HepG2 (cell line): ENCODE data around the gene FNDC8. TPM values are rescaled to one million over a fixed set of nuclear protein-coding genes. Genes with fewer than 3 reads are reported as not detected.
A peak's percentile ranks its signal among the peaks of the same experiment; 100 is the strongest.

Source experiments
- ATAC-seq: fragments of 200-7000 bp; cut with Tn5 transposase; 3 replicates; pipeline ENCODE4 v1.9.1; 2020; ENCODE audit warnings: mild to moderate bottlenecking, moderate library complexity
- BruUV-seq: library from RNA; stranded (reverse); fragments of 400-500 nt; replicated peaks from 2 replicates; lab custom pipeline; 2021; lab: Mats Ljungman, UMichigan
- CTCF ChIA-PET: fragments of 300-600 bp; formaldehyde crosslinking; extraction: SDS; loops from one replicate; lab custom pipeline; 2021; ENCODE audit warnings: low total read pairs, inconsistent platforms, low intra/inter-chr PET ratio; lab: Yijun Ruan, JAX
- POLR2A ChIA-PET: fragments of 350-600 bp; sonication (Branson Sonifier 250); formaldehyde crosslinking; loops from one replicate; lab custom pipeline; 2020; ENCODE audit warnings: antibody characterized with exemption, inconsistent platforms; lab: Yijun Ruan, JAX
- DNase-seq: peaks from one replicate; pipeline ENCODE4 v3.0.0-alpha.2; 2015; ENCODE audit warnings: low spot score
- FAIRE-seq: peaks from 3 replicates; lab custom pipeline; 2011; peaks lifted over from hg19 to GRCh38; lab: Jason Lieb, UNC
- H2AFZ ChIP-seq: one replicate; pipeline ENCODE4 v1.6.1; 2011; ENCODE audit warnings: low read length, inconsistent platforms
- H3K27ac ChIP-seq: fragments of 300-600 bp; 3 replicates; pipeline ENCODE4 v1.8.0; 2011; ENCODE audit warnings: mixed run types, mild to moderate bottlenecking, mixed read lengths, low read length, inconsistent platforms; ENCODE audit not compliant: insufficient read depth; ENCODE audit errors: extremely low read length
- H3K27me3 ChIP-seq, 2 experiments: fragments of 200-600 bp in 1 of 2; 2 replicates in 1 of 2; 3 replicates in 1 of 2; pipeline versions ENCODE4 v1.6.0 to v1.8.0; 2011; ENCODE audit warnings: low read length in 2 of 2, mild to moderate bottlenecking in 2 of 2, moderate library complexity in 2 of 2, inconsistent platforms in 1 of 2; ENCODE audit not compliant: insufficient read depth in 2 of 2, control insufficient read depth in 1 of 2
- H3K36me3 ChIP-seq, 2 experiments: fragments of 200-600 bp in 1 of 2; replicated peaks in 1 of 2; 2 replicates in 1 of 2; 3 replicates in 1 of 2; pipeline versions ENCODE4 v1.5.1 to v1.8.0; 2011; ENCODE audit warnings: low read length in 2 of 2, inconsistent platforms in 1 of 2; ENCODE audit not compliant: insufficient read depth in 2 of 2, control insufficient read depth in 1 of 2
- H3K4me1 ChIP-seq: 2 replicates; pipeline ENCODE4 v1.5.1; 2012; ENCODE audit warnings: low read length, inconsistent platforms; ENCODE audit not compliant: insufficient read depth
- H3K4me2 ChIP-seq: 2 replicates; pipeline ENCODE4 v1.6.0; 2011; ENCODE audit warnings: low read depth, low read length, inconsistent platforms
- H3K4me3 ChIP-seq, 3 experiments: fragments of 200-600 bp in 1 of 3; sonication (generic), shearing (Covaris generic) in 1 of 3; replicated peaks in 1 of 3; 2 replicates each; pipeline ENCODE4 v1.5.1; 2011 to 2016; ENCODE audit warnings: low read length in 3 of 3, inconsistent platforms in 2 of 3, low read depth in 2 of 3, mild to moderate bottlenecking in 2 of 3, control low read depth in 1 of 3, mixed read lengths in 1 of 3; ENCODE audit not compliant: insufficient read depth in 1 of 3
- H3K79me2 ChIP-seq: one replicate; pipeline ENCODE4 v1.6.1; 2011; ENCODE audit warnings: low read length, inconsistent platforms; ENCODE audit not compliant: insufficient read depth
- H3K9ac ChIP-seq: 2 replicates; pipeline ENCODE4 v1.6.0; 2011; ENCODE audit warnings: mild to moderate bottlenecking, low read depth, low read length, inconsistent platforms; ENCODE audit not compliant: insufficient read depth
- H3K9me3 ChIP-seq: 2 replicates; pipeline ENCODE4 v1.5.1; 2012; ENCODE audit warnings: mild to moderate bottlenecking, low read length
- H4K20me1 ChIP-seq: 2 replicates; pipeline ENCODE4 v1.6.0; 2011; ENCODE audit warnings: inconsistent platforms, mild to moderate bottlenecking, low read length, moderate library complexity; ENCODE audit not compliant: insufficient read depth
- HDAC6 ChIP-seq: fragments of 200-600 bp; sonication (generic); IDR thresholded peaks from 2 replicates; pipeline ENCODE4 v1.7.0; 2017; ENCODE audit warnings: mild to moderate bottlenecking, antibody characterized with exemption, low read length, low read depth
- HES4 ChIP-seq: sonication (generic); formaldehyde crosslinking; IDR thresholded peaks from 2 replicates; pipeline ENCODE4 v1.9.0; 2021; ENCODE audit warnings: mild to moderate bottlenecking, missing genetic modification reagents, borderline replicate concordance
- IRX3 ChIP-seq: sonication (generic); formaldehyde crosslinking; IDR thresholded peaks from 2 replicates; pipeline ENCODE4 v1.8.1; 2023; ENCODE audit warnings: mild to moderate bottlenecking, low read depth, missing genetic modification reagents, borderline replicate concordance
- MYNN ChIP-seq: sonication (generic); formaldehyde crosslinking; IDR thresholded peaks from 2 replicates; pipeline ENCODE4 v1.4.0; 2020; ENCODE audit warnings: mild to moderate bottlenecking, low read depth, missing genetic modification reagents
- PCBP2 ChIP-seq: fragments of 200-400 bp; formaldehyde crosslinking; optimal IDR thresholded peaks from 2 replicates; pipeline ENCODE3; 2018; ENCODE audit warnings: low read length, low read depth; ENCODE audit not compliant: poor library complexity, severe bottlenecking
- PHF20 ChIP-seq: sonication (generic); formaldehyde crosslinking; IDR thresholded peaks from 2 replicates; pipeline ENCODE4 v1.5.0; 2020; ENCODE audit warnings: mild to moderate bottlenecking, missing genetic modification reagents
- SMAD1 ChIP-seq: sonication (generic); formaldehyde crosslinking; IDR thresholded peaks from 2 replicates; pipeline ENCODE4 v1.4.0; 2020; ENCODE audit warnings: missing genetic modification reagents, low read depth, mild to moderate bottlenecking, borderline replicate concordance
- SRSF1 ChIP-seq: fragments of 200-400 bp; formaldehyde crosslinking; optimal IDR thresholded peaks from 2 replicates; pipeline ENCODE3; 2017; ENCODE audit warnings: mild to moderate bottlenecking, low read depth, low read length, moderate library complexity
- ZNF501 ChIP-seq: sonication (generic); formaldehyde crosslinking; IDR thresholded peaks from 2 replicates; pipeline ENCODE4 v1.5.1; 2020; ENCODE audit warnings: mild to moderate bottlenecking, moderate library complexity, missing genetic modification reagents
- ZNF550 ChIP-seq: sonication (generic); formaldehyde crosslinking; IDR thresholded peaks from 2 replicates; pipeline ENCODE4 v1.4.0; 2020; ENCODE audit warnings: mild to moderate bottlenecking, missing genetic modification reagents, borderline replicate concordance
- ZNF724P ChIP-seq: sonication (generic); formaldehyde crosslinking; IDR thresholded peaks from 2 replicates; pipeline ENCODE4 v1.8.0; 2022; ENCODE audit warnings: missing genetic modification reagents, borderline replicate concordance
- WGBS: methylation state at CpG from one replicate; pipeline ENCODE4 v1.1.6; 2017; ENCODE audit warnings: low lambda C conversion rate; 5-methylcytosine and 5-hydroxymethylcytosine counted together
- in situ Hi-C: cut with HindIII; loops from 2 replicates; pipeline ENCODE4 v1.10.0; 2017; ENCODE audit warnings: low pct_unique_long_range_greater_than_20kb; ENCODE audit not compliant: extremely low pct_ligation_motif_present
- intact Hi-C: fragments of 100-400 bp; cut with micrococcal nuclease; formaldehyde crosslinking; loops from one replicate; pipeline ENCODE4 v1.10.0; 2022; ENCODE audit not compliant: unreplicated experiment
- polyA plus RNA-seq, 8 experiments: library from polyadenylated mRNA; depleted of rRNA in 3 of 8; stranded (reverse) in 7 of 8; unstranded in 1 of 8; fragments of >200 nt; fragmentation: Illumina TruSeq in 4 of 8; extraction: Trizol in 4 of 8; gene quantifications; 2 replicates each; pipeline versions ENCODE4 v1.2.1 to v1.2.3, GENCODE V29; 2011 to 2016; ENCODE audit warnings: low read depth in 4 of 8, missing spikeins in 1 of 8, mixed read lengths in 1 of 8; ENCODE audit not compliant: insufficient read depth in 1 of 8
- total RNA-seq, 5 experiments: library from RNA; depleted of rRNA; stranded (reverse); fragments of >200 nt; fragmentation: Illumina TruSeq; extraction: Trizol; gene quantifications; 2 replicates each; pipeline ENCODE4 v1.2.3, GENCODE V29; 2016; ENCODE audit warnings: low read depth in 1 of 5
- TF ChIP-seq, protein P1 (sequence below): IDR thresholded peaks from 2 replicates; pipeline ENCODE4 v1.4.0; 2020; ENCODE audit warnings: mild to moderate bottlenecking, missing genetic modification reagents
- TF ChIP-seq, protein P2 (sequence below): sonication (generic); formaldehyde crosslinking; IDR thresholded peaks from 2 replicates; pipeline ENCODE4 v1.5.0; 2020; ENCODE audit warnings: mild to moderate bottlenecking, missing genetic modification reagents
- TF ChIP-seq, protein P3 (sequence below): sonication (generic); formaldehyde crosslinking; IDR thresholded peaks from 2 replicates; pipeline ENCODE4 v1.8.0; 2022; ENCODE audit warnings: low read depth, missing genetic modification reagents

FNDC8 gene
- total and polyA plus RNA-seq, 2 of the 13 experiments (the other 11 are each of a cell fraction or from before 2014, with no cell fraction given) = not detected

DNA sequence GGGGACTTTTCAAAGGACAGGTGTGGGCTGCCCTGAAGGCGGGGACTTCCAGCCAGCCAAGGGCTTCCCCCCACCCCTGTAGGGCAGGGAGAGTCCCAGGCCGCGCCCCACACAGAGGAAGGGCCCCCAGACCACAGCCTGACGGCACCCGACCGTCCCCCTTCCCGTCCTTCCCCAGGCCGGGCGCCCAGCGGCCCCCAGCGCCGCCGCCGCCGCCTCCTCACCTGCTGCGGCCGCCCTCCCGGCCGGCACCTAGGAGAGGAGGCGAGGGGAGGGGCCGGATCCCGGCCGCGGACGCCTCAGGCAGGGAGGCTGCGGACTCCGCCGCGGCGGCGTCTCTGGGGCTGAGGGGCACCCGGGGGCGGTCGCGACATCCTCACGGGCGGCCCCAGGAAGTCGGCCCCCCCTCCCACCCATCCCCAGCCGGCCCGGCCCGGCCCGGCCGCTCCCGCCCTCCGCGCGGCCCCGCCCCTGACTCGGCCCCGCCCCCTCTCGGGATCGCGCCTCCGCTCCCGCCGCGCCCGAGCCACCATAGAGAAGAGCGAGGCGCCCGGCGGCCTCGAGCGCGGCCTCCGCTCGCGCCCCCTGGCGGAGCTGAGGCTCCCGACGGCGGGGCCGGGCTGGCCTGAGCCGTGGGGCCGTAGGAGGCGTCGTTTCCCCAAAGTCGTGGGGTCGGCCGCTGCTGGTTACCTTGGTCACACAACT lies 32.4 kb upstream of the FNDC8 start:
- in situ Hi-C loops (no loop called here), intact Hi-C loops (loop anchor here (1.0 to 5.0 kb wide), 5 partner anchors 26 to 91 kb away; partner anchors contain the start of genes RAD51D and RFFL)
- POLR2A ChIA-PET = interaction anchor here (0.6 to 2.5 kb wide), 10 partner anchors 9 to 108 kb away, joined by 3 to 43 read pairs (median 6); partner anchors contain the start of genes LIG3 and RFFL
- peak overlapping the region; percentile 82 for H3K4me2 ChIP-seq
- no peaks in the 10 kb centered on the region for H3K9me3 ChIP-seq
- FAIRE-seq (no peak), DNase-seq (peak; percentile 64), ATAC-seq (peak; percentile 85)
- H2AFZ ChIP-seq = peak overlapping the region; percentile 91
- H3K27me3 ChIP-seq = no peaks in the 10 kb centered on the region
- peaks cover 42% of the 10 kb centered on the region for H3K79me2 ChIP-seq
- H3K9ac ChIP-seq = peak overlapping the region; percentile 80
- H3K36me3 ChIP-seq = no peaks in the 10 kb centered on the region
- no TSS peak for BruUV-seq
- H4K20me1 ChIP-seq = no peaks in the 10 kb centered on the region
- H3K27ac ChIP-seq = peak overlapping the region; percentile 83
- peak overlapping the region; percentile 71 to 92 (median 72) for H3K4me3 ChIP-seq
- CTCF ChIA-PET = interaction anchor here (1.2 to 3.0 kb wide), 3 partner anchors 31 to 91 kb away, joined by 4 to 21 read pairs (median 8); partner anchors contain the start of genes NLE1 and RAD51D
- no CpG with 5 or more reads among the region's 80 CpGs for WGBS
- H3K4me1 ChIP-seq = peaks cover 43% of the 10 kb centered on the region
- TF ChIP-seq HDAC6 = no peak
- TF ChIP-seq PCBP2 = no peak
- no peak for TF ChIP-seq SRSF1
- TF ChIP-seq, protein P1, sequence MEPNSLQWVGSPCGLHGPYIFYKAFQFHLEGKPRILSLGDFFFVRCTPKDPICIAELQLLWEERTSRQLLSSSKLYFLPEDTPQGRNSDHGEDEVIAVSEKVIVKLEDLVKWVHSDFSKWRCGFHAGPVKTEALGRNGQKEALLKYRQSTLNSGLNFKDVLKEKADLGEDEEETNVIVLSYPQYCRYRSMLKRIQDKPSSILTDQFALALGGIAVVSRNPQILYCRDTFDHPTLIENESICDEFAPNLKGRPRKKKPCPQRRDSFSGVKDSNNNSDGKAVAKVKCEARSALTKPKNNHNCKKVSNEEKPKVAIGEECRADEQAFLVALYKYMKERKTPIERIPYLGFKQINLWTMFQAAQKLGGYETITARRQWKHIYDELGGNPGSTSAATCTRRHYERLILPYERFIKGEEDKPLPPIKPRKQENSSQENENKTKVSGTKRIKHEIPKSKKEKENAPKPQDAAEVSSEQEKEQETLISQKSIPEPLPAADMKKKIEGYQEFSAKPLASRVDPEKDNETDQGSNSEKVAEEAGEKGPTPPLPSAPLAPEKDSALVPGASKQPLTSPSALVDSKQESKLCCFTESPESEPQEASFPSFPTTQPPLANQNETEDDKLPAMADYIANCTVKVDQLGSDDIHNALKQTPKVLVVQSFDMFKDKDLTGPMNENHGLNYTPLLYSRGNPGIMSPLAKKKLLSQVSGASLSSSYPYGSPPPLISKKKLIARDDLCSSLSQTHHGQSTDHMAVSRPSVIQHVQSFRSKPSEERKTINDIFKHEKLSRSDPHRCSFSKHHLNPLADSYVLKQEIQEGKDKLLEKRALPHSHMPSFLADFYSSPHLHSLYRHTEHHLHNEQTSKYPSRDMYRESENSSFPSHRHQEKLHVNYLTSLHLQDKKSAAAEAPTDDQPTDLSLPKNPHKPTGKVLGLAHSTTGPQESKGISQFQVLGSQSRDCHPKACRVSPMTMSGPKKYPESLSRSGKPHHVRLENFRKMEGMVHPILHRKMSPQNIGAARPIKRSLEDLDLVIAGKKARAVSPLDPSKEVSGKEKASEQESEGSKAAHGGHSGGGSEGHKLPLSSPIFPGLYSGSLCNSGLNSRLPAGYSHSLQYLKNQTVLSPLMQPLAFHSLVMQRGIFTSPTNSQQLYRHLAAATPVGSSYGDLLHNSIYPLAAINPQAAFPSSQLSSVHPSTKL = peak; percentile 5
- no peak for TF ChIP-seq SMAD1
- TF ChIP-seq, protein P2, sequence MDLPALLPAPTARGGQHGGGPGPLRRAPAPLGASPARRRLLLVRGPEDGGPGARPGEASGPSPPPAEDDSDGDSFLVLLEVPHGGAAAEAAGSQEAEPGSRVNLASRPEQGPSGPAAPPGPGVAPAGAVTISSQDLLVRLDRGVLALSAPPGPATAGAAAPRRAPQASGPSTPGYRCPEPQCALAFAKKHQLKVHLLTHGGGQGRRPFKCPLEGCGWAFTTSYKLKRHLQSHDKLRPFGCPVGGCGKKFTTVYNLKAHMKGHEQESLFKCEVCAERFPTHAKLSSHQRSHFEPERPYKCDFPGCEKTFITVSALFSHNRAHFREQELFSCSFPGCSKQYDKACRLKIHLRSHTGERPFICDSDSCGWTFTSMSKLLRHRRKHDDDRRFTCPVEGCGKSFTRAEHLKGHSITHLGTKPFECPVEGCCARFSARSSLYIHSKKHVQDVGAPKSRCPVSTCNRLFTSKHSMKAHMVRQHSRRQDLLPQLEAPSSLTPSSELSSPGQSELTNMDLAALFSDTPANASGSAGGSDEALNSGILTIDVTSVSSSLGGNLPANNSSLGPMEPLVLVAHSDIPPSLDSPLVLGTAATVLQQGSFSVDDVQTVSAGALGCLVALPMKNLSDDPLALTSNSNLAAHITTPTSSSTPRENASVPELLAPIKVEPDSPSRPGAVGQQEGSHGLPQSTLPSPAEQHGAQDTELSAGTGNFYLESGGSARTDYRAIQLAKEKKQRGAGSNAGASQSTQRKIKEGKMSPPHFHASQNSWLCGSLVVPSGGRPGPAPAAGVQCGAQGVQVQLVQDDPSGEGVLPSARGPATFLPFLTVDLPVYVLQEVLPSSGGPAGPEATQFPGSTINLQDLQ (CRISPR knock-in tag) = 0 out of 2 replicates have a peak, but pooled peaks have one; percentile 61
- TF ChIP-seq ZNF501 (CRISPR knock-in tag) = no peak
- 0 out of 2 replicates have a peak, but pooled peaks have one; percentile 12 for TF ChIP-seq HES4
- no peak for TF ChIP-seq MYNN (CRISPR knock-in tag)
- TF ChIP-seq PHF20 = 0 out of 2 replicates have a peak, but pooled peaks have one; percentile 13
- peak; percentile 6; the same call in 1 of the 2 replicates for TF ChIP-seq IRX3 (CRISPR knock-in tag)
- TF ChIP-seq ZNF724P (CRISPR knock-in tag) = peak; percentile 22; the same call in 1 of the 2 replicates
- TF ChIP-seq, protein P3, sequence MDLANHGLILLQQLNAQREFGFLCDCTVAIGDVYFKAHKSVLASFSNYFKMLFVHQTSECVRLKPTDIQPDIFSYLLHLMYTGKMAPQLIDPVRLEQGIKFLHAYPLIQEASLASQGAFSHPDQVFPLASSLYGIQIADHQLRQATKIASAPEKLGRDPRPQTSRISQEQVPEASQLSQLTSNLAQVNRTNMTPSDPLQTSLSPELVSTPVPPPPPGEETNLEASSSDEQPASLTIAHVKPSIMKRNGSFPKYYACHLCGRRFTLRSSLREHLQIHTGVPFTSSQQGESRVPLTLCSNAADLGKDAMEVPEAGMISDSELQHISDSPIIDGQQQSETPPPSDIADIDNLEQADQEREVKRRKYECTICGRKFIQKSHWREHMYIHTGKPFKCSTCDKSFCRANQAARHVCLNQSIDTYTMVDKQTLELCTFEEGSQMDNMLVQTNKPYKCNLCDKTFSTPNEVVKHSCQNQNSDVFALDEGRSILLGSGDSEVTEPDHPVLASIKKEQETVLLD (CRISPR knock-in tag) = peak; percentile 52; the same call in 1 of the 2 replicates
- TF ChIP-seq ZNF550 = no peak
